SK-N-SH treated with all-trans-retinoic acid at 6 μM for 48 hours (cell line): Measurements from ENCODE around the gene CNNM1.

Source experiments
- ARNTL ChIP-seq: fragments of 450-650 bp; formaldehyde crosslinking; IDR thresholded peaks from 2 replicates; pipeline ENCODE4 v1.5.0; 2020; ENCODE audit warnings: low read depth, mild to moderate bottlenecking, moderate library complexity, borderline replicate concordance
- BACH2 ChIP-seq: fragments of 250-450 bp; sonication (Bioruptor Pico); IDR thresholded peaks from 2 replicates; pipeline ENCODE4 v1.9.0; 2021; ENCODE audit warnings: mild to moderate bottlenecking, borderline replicate concordance
- CSDC2 ChIP-seq: fragments of 250-450 bp; sonication (Bioruptor Pico); IDR thresholded peaks from 2 replicates; pipeline ENCODE4 v1.5.0; 2020; ENCODE audit warnings: mild to moderate bottlenecking, moderate library complexity
- GLIS3 ChIP-seq: fragments of 250-450 bp; sonication (Bioruptor Pico); IDR thresholded peaks from 2 replicates; pipeline ENCODE4 v1.5.0; 2020; ENCODE audit warnings: mild to moderate bottlenecking, moderate library complexity
- PATZ1 ChIP-seq: fragments of 250-450 bp; sonication (Bioruptor Pico); IDR thresholded peaks from 2 replicates; pipeline ENCODE4 v1.8.0; 2020; ENCODE audit warnings: mild to moderate bottlenecking, moderate library complexity, borderline replicate concordance
- TCF4 ChIP-seq: fragments of 250-450 bp; sonication (Bioruptor Pico); IDR thresholded peaks from 2 replicates; pipeline ENCODE4 v1.8.0; 2021; ENCODE audit warnings: mild to moderate bottlenecking, moderate library complexity, borderline replicate concordance
- ZFP30 ChIP-seq: fragments of 450-650 bp; formaldehyde crosslinking; IDR thresholded peaks from 2 replicates; pipeline ENCODE4 v1.5.0; 2022; ENCODE audit warnings: mild to moderate bottlenecking, moderate library complexity
- ZNF8 ChIP-seq: fragments of 450-650 bp; formaldehyde crosslinking; IDR thresholded peaks from 2 replicates; pipeline ENCODE4 v1.5.0; 2020; ENCODE audit warnings: mild to moderate bottlenecking, moderate library complexity
- TF ChIP-seq, protein P1 (sequence below): fragments of 250-450 bp; sonication (Bioruptor Pico); IDR thresholded peaks from 2 replicates; pipeline ENCODE4 v1.5.1; 2021; ENCODE audit warnings: mild to moderate bottlenecking, moderate library complexity
- TF ChIP-seq, protein P2 (sequence below): fragments of 250-450 bp; sonication (Bioruptor Pico); IDR thresholded peaks from 2 replicates; pipeline ENCODE4 v1.5.1; 2020; ENCODE audit warnings: low read depth, mild to moderate bottlenecking, moderate library complexity

- TF ChIP-seq, protein P1, sequence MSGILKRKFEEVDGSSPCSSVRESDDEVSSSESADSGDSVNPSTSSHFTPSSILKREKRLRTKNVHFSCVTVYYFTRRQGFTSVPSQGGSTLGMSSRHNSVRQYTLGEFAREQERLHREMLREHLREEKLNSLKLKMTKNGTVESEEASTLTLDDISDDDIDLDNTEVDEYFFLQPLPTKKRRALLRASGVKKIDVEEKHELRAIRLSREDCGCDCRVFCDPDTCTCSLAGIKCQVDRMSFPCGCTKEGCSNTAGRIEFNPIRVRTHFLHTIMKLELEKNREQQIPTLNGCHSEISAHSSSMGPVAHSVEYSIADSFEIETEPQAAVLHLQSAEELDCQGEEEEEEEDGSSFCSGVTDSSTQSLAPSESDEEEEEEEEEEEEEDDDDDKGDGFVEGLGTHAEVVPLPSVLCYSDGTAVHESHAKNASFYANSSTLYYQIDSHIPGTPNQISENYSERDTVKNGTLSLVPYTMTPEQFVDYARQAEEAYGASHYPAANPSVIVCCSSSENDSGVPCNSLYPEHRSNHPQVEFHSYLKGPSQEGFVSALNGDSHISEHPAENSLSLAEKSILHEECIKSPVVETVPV (CRISPR knock-in tag): no peak
- no peak for TF ChIP-seq PATZ1 (CRISPR knock-in tag)
- no peak for TF ChIP-seq CSDC2 (CRISPR knock-in tag)
- TF ChIP-seq TCF4 (CRISPR knock-in tag): no peak
- TF ChIP-seq BACH2 (CRISPR knock-in tag): no peak
- no peak for TF ChIP-seq GLIS3
- TF ChIP-seq, protein P2, sequence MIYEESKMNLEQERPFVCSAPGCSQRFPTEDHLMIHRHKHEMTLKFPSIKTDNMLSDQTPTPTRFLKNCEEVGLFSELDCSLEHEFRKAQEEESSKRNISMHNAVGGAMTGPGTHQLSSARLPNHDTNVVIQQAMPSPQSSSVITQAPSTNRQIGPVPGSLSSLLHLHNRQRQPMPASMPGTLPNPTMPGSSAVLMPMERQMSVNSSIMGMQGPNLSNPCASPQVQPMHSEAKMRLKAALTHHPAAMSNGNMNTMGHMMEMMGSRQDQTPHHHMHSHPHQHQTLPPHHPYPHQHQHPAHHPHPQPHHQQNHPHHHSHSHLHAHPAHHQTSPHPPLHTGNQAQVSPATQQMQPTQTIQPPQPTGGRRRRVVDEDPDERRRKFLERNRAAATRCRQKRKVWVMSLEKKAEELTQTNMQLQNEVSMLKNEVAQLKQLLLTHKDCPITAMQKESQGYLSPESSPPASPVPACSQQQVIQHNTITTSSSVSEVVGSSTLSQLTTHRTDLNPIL (CRISPR knock-in tag): no peak
- TF ChIP-seq ZFP30: no peak
- no peak for TF ChIP-seq ARNTL
- TF ChIP-seq ZNF8: no peak
Measured at GRCh38 chr10:99368646-99369045, 39.5 kb downstream of the CNNM1 start.
